AG10803 (cell line): Measurements from ENCODE around the gene VDR.

Experiments used
- DNase-seq: peaks from one replicate; pipeline ENCODE4 v3.0.0; 2010; ENCODE audit warnings: low read depth
- H3K4me3 ChIP-seq: 2 replicates; pipeline ENCODE4 v1.5.1; 2011; ENCODE audit warnings: mild to moderate bottlenecking, low read length, control low read depth
- TF ChIP-seq, protein P1 (sequence below): conservative IDR thresholded peaks from 2 replicates; pipeline ENCODE4 v1.5.1; 2011; ENCODE audit warnings: mild to moderate bottlenecking, low read length, control low read depth, inconsistent platforms

Gene VDR

DNA sequence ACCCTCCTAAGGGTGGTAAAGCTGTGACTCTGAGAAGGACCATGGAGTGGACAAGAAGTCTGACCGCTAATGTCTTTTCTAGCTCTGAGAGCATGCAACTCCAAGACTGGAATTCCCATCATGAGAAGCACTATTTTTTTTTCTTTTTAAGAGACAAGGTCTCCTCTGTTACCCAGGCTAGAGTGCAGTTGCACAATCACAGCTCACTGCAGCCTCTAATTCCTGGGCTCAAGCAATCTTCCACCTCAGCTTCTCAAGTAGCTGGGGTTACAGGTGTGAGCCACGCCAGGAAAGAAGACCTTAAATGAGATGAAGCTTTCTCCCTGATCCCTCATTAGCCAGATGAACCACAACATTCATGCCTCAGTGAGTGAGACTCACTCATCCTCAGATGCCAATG, 19.2 kb downstream of the VDR start:
- TF ChIP-seq, protein P1, sequence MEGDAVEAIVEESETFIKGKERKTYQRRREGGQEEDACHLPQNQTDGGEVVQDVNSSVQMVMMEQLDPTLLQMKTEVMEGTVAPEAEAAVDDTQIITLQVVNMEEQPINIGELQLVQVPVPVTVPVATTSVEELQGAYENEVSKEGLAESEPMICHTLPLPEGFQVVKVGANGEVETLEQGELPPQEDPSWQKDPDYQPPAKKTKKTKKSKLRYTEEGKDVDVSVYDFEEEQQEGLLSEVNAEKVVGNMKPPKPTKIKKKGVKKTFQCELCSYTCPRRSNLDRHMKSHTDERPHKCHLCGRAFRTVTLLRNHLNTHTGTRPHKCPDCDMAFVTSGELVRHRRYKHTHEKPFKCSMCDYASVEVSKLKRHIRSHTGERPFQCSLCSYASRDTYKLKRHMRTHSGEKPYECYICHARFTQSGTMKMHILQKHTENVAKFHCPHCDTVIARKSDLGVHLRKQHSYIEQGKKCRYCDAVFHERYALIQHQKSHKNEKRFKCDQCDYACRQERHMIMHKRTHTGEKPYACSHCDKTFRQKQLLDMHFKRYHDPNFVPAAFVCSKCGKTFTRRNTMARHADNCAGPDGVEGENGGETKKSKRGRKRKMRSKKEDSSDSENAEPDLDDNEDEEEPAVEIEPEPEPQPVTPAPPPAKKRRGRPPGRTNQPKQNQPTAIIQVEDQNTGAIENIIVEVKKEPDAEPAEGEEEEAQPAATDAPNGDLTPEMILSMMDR, result no peak
- DNase-seq, result no peak
- no peak overlapping the region for H3K4me3 ChIP-seq

DNA sequence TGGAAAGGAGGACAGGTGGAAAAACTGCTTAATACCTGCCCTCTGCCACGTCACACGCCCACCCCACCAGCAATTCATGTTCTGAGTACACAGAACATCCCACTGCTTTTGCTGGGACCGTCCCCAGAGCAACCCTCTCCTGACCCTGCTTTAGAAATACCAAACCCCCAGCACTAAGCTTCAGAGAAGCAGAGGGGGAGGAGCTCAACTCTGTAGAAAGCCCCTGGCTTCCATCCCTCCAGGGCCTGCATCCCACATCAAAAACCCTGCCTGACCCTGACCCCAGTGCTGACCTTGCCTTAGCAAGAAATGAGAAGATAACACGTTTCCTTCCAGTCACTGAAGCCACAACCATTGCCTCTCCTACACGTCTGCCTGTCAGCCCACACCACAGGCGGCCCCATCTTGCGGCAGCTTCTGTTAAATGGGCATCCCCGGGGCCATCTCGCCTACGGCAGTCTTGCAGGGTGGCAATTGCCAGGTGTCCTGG, 19.7 kb downstream of the VDR start:
- H3K4me3 ChIP-seq, result no peak overlapping the region
- DNase-seq, result no peak
- TF ChIP-seq, protein P1, result no peak

DNA sequence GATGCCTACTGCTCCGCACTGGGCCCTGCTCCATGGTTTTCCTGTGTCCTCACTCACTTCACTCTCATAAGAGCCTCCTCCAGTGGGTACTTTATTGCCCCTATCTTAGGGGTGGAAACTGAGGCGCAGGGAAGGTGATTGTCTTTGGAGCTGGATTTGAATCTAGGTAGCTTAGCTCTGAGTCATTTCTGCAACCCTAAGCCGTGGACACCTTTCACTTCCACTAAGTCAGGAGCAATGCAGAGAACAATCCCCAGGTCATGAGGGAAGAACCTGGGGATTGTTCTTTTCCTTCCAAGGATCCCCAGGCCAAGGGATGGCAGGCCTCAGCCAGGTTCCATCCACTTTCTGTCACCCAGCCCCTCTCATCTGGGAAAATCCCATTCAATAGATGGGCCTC, 20.3 kb downstream of the VDR start:
- TF ChIP-seq, protein P1, result no peak
- no peak overlapping the region for H3K4me3 ChIP-seq
- no peak for DNase-seq

DNA sequence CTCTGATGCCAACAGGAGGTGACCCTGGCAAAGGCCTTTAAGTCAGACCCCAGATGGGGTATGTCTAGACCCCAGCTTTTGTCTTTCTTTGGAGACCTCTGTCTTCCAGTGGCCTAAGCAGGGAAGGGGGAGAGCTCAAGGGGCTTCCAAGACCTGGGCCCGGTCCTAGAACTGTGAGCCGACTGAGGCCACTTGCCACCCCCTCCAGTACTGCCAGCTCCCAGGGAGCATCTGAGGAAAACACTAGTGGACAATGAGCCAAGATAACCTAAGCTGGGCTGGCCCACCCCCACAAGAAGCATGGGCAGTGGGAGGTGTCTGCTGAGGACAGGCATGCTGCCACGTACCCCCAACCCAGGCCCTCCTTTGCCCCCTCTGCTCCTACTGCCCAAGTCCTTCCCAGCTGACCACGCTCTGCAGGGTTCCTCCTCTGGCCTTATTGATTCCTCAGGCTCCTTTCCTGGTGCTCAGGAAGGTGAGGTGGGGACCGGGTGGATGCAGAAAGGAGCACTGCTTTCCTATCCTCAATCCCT, 21.1 kb downstream of the VDR start:
- no peak overlapping the region for H3K4me3 ChIP-seq
- no peak for DNase-seq
- TF ChIP-seq, protein P1, result no peak

DNA sequence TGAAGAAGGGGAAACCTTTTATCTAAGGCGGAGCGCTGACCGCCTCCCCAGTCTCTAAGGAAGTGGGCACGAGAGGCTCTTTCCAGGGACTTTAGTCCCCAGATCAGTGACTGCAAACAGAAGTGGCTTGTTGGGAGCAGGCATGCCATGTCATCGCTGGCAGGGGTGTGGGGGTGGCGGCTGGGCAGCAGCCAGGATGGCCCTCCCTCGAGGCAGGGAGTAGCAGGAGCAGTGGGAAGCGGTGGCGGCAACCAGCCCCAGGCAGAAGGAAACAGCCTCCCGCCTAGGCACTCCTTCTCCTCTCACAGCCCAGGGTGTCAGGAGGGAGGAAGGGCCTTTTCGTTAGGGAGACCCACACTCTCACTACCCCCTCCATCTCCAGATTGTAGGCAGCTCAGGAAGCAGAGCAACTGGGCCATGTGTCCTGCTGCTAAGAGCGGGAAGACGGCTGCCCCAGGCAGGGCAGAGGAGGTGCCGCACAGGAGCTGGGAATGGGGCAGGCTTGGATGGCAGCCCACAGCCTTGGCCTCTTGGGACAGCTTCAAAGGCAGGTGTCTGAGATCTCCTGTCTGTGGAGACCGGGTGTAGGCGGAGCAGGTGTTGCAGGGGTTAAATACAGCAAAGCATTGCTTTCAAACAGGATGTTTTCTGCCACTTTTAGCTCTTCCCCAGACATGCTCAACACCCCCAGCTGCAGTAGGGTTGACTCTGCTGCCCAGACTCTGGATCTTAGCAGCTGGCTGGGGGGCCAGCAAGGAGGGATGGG, 21.8 kb downstream of the VDR start:
- TF ChIP-seq, protein P1, result no peak
- no peak overlapping the region; the same call in 1 of the 2 replicates for H3K4me3 ChIP-seq
- DNase-seq, result no peak

DNA sequence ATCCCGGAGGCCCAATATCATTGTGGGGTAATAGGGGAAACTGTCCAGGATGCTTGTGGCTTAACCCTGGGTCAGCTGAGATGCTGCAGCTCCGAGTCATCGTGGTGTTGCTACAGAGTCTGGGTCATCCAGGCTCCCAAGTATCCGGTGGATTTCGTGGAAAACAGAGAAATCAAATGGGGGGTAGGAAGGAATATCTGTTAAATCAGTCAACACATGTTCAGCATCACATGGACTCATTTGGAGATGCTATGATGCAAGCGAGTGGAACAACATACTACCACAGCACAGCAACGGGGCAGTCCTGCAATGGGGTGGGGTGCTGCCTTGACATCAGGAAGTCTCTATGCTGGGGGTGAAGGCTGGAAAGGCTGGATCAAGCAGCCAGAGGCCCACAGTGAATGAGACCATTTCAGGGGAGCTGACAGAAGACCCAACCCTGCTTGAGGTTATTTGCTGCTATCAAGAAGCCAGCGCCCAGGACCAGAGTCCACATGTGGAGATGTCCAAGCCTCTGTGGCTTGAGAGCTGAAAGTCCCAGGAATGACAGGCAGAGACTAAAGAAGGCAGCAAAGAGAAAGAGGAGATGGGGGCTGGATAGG, 22.9 kb downstream of the VDR start:
- no peak overlapping the region for H3K4me3 ChIP-seq
- DNase-seq, result peak; percentile 99
- TF ChIP-seq, protein P1, result no peak

DNA sequence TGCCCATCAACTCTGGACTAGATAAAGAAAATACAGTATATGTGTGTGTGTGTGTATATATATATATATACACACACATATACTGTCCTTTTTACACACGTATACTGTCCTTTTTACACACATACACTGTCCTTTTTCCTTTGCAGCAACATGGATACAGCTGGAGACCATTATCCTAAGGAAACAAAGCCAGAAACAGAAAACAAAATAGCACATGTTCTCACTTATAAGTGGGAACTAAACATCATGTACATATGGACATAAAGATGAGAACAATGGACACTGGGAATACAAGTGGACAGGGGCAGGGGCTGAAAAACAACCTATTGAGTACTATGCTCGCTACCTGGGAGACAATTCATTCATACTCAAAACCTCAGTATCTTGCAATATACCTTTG, 23.7 kb downstream of the VDR start:
- no peak for DNase-seq
- TF ChIP-seq, protein P1, result no peak
- H3K4me3 ChIP-seq, result no peak overlapping the region
